C4-2B (cell line): ENCODE data around the gene SLC2A13.

Experiments used
- CTCF ChIP-seq: fragments of 450-650 bp; conservative IDR thresholded peaks from 2 replicates; pipeline ENCODE4 v1.5.1; 2017; ENCODE audit warnings: mild to moderate bottlenecking
- ZFX ChIP-seq: fragments of 450-650 bp; IDR thresholded peaks from 2 replicates; pipeline ENCODE4 v1.6.1; 2017

- TF ChIP-seq CTCF (no peak), ZFX (no peak)
Observed at GRCh38 chr12:40122842-40123241, 17.0 kb upstream of the SLC2A13 start.
